GM18520 (cell line): Measurements from ENCODE around the gene CSF1.

Experiments used
- ATAC-seq: cut with Tn5 transposase; IDR thresholded peaks from one replicate; pipeline ENCODE4 v1.9.1; 2021; ENCODE audit not compliant: unreplicated experiment

Gene CSF1

GRCh38 chr1:109882288-109883245, 28.1 kb upstream of the CSF1 start:
- no peak for ATAC-seq

- no peak for ATAC-seq
Observed at GRCh38 chr1:109883248-109883955, 27.2 kb upstream of the CSF1 start.

- ATAC-seq: no peak
Observed at GRCh38 chr1:109884242-109884891, 26.3 kb upstream of the CSF1 start.

GRCh38 chr1:109885589-109885988, 25.1 kb upstream of the CSF1 start:
- no peak for ATAC-seq

- no peak for ATAC-seq
Observed at GRCh38 chr1:109886827-109887226, 23.8 kb upstream of the CSF1 start.

- ATAC-seq: no peak
Observed at GRCh38 chr1:109887271-109887670, 23.4 kb upstream of the CSF1 start.

- no peak for ATAC-seq
Observed at GRCh38 chr1:109887884-109888283, 22.8 kb upstream of the CSF1 start.

- ATAC-seq: no peak
Observed at GRCh38 chr1:109889094-109889493, 21.6 kb upstream of the CSF1 start.

GRCh38 chr1:109890115-109890953, 20.3 kb upstream of the CSF1 start:
- no peak for ATAC-seq

GRCh38 chr1:109891930-109892329, 18.7 kb upstream of the CSF1 start:
- ATAC-seq: no peak

- ATAC-seq: no peak
Observed at GRCh38 chr1:109892561-109893368, 17.9 kb upstream of the CSF1 start.

GRCh38 chr1:109893532-109894171, 17.0 kb upstream of the CSF1 start:
- ATAC-seq: no peak

- ATAC-seq: no peak
Observed at GRCh38 chr1:109894823-109895719, 15.6 kb upstream of the CSF1 start.

- no peak for ATAC-seq
Observed at GRCh38 chr1:109895720-109896504, 14.7 kb upstream of the CSF1 start.

- no peak for ATAC-seq
Observed at GRCh38 chr1:109896681-109897080, 14.0 kb upstream of the CSF1 start.

GRCh38 chr1:109897259-109897955, 13.2 kb upstream of the CSF1 start:
- ATAC-seq: no peak

GRCh38 chr1:109898842-109899241, 11.8 kb upstream of the CSF1 start:
- no peak for ATAC-seq
